Choroid plexus epithelial cell (primary cell): ENCODE results near the gene PTBP3.
"Not testable (repeated sequence)": the region's sequence is repeated elsewhere in the genome, so short reads cannot be mapped to it uniquely, and the experiment has no call there.

ENCODE experiments used
- DNase-seq: peaks from one replicate; pipeline ENCODE4 v3.0.0-alpha.2; 2010; ENCODE audit warnings: low read depth
- H3K4me3 ChIP-seq: 2 replicates; pipeline ENCODE4 v1.5.1; 2011; ENCODE audit warnings: low read depth, mild to moderate bottlenecking, control low read depth, low read length, moderate library complexity
- TF ChIP-seq, protein P1 (sequence below): conservative IDR thresholded peaks from 2 replicates; pipeline ENCODE4 v1.5.1; 2011; ENCODE audit warnings: low read depth, mild to moderate bottlenecking, control low read depth, inconsistent platforms, low read length, moderate library complexity

Gene PTBP3

DNA sequence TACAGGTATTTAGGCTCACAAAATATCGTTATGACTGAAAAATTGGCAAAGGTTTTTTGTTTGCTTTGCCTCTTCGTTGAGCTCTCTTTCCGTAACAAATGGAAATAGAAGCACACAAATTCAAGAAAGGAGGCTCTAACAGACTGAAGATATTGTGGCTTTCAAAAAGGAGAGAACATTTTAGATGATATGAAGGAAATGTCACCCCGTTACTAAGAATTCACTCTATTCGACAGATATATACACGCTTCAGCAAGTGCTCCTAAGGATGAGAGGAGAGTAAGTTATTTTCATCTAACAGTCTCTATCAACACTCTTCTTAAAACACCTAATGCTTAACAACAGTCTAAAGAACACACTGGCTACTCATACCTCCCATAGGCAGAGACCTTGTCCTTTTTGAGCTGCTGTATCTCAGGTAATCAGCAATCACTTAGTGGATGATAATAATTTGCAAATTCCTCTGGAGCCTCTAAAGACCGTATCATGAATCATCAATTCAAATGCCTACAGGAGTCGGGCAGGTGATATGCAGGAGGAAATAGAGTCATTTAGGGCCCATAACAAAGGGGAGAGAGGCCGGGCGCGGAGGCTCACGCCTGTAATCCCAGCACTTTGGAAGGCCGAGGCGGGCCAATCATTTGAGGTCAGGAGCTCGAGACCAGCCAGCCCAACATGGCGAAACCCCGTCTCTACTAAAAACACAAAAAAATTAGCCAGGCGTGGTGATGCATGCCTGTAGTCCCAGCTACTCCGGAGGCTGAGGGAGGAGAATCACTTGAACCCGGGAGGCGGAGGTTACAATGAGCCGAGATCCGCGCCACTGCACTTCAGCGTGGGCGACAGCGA, 45.1 kb upstream of the PTBP3 start:
- TF ChIP-seq, protein P1, sequence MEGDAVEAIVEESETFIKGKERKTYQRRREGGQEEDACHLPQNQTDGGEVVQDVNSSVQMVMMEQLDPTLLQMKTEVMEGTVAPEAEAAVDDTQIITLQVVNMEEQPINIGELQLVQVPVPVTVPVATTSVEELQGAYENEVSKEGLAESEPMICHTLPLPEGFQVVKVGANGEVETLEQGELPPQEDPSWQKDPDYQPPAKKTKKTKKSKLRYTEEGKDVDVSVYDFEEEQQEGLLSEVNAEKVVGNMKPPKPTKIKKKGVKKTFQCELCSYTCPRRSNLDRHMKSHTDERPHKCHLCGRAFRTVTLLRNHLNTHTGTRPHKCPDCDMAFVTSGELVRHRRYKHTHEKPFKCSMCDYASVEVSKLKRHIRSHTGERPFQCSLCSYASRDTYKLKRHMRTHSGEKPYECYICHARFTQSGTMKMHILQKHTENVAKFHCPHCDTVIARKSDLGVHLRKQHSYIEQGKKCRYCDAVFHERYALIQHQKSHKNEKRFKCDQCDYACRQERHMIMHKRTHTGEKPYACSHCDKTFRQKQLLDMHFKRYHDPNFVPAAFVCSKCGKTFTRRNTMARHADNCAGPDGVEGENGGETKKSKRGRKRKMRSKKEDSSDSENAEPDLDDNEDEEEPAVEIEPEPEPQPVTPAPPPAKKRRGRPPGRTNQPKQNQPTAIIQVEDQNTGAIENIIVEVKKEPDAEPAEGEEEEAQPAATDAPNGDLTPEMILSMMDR, result no peak
- H3K4me3 ChIP-seq, result peak overlapping the region; percentile 95
- DNase-seq, result no peak

DNA sequence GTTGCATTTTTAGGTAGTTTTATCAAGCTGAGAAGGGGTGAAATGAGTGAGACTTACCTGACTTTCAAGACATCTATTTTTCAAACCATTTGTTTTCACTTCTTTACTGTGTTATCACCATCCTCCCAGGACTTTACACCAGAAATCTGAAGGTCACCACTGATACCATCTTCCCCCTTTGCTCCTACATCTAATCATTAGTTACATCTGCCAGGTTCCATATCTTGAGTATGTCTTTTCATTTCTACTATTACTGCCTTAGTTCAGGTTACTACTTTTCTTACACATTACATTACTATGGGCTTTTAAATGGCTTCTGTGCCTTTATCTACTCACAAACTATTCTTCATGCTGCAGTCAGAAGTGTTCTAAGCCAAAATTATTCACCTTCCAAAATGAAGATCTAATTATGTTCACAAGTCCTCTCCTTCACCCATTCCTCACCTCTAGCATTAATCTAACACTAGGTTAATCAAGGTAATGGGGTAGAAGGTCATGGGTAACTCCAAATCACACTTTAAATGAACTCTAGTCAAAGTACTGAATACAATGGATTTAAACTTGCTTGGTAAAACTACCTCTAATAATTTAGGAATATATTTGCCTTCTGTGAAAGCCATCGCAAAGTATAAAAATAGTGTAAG, 44.4 kb upstream of the PTBP3 start:
- TF ChIP-seq, protein P1, result no peak
- peak overlapping the region; percentile 95 for H3K4me3 ChIP-seq
- no peak for DNase-seq

DNA sequence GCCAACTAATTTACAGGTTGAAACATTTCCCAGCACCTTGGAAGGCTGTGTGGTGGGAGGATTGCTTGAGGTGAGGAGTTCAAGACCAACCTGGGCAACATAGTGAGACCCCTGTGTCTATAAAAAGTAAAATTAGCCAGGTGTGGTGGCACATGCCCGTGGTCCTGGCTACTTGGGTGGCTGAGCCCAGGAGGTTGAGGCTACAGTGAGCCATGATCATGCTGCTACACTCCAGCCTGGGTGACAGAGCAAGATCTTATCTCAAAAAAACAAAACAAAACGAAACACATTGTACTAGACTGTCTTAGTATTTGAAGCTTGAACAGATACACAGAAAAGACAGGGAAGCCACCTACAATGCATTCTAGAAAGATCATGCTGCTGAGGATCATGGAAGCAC, 43.7 kb upstream of the PTBP3 start:
- no peak overlapping the region for H3K4me3 ChIP-seq
- DNase-seq, result no peak
- TF ChIP-seq, protein P1, result no peak

DNA sequence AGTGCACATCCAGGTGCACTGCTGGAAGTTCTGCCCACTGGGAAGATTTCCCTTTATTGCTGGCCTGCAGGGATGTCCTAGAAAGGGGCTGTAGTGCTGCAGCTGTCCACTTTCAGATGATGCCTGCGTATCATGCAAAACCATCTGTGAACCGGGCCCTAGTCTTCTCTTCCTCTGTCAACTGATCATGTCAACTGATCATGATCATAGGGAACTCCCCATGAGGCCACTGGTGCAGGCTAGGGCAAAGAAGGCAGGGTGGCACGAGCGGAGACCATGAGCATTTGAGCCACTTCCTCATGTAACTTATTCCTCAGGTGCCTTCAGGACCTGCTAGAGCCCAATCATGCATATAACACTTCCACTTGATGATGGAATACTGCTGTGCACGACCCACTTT, 41.9 kb upstream of the PTBP3 start:
- no peak for DNase-seq
- TF ChIP-seq, protein P1, result no peak
- H3K4me3 ChIP-seq, result no peak overlapping the region

DNA sequence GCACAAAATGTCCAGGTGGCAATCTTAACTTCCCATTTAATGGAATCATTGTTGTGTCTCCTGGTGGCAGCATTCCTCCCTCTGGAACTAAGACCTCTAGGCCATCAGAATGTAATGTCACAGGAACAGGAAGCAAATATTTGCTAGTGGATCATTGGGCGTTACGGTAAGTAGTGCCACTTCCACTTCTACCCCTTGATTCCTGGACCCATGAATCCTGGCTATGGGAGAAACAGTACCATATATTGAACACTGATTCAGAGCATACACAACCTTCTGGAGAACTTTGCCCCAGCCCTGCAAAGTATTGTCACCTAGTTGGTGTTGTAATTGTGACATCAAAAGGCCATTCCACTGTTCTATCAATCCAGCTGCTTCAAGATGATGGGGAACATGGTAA, 40.8 kb upstream of the PTBP3 start:
- DNase-seq, H3K4me3 ChIP-seq: not testable (repeated sequence)

DNA sequence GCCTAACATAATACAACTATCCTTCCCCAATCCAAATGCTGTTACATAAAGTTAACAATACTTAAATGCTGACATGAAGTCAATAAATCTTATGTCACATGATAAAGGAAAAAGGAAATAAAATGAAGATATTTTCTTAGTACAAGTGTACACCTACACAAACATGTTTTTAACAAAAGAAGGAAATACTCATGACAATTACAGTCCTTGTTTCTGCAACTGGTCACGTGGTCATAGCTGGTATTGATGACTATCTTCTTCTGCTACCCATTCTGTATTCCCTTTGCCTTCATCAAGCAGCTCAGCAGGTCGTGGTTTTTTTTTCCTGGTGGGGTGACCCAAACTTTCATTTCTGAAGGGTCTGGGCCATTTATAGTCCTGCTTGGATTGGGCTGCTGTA, 40.2 kb upstream of the PTBP3 start:
- H3K4me3 ChIP-seq, DNase-seq: not testable (repeated sequence)

DNA sequence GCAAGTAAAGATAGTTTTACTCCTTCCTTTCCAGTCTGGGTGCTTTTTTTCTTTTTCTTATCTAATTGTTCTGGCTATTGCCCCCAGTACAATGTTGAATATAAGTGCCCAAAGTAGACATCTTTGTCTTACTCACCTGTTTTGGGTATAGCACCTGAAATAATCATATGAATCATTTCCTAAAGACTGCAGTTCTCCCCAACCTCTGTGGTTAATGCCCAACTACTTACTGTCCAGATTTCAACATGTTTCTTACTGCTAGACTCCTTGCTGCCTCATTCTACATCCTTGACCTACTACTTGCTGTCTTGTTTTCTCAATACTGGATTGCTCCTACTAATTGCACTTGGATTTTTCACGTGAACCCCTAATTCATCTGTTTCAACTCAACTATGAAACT, 37.6 kb upstream of the PTBP3 start:
- no peak for DNase-seq
- H3K4me3 ChIP-seq, result no peak overlapping the region
- TF ChIP-seq, protein P1, result no peak

DNA sequence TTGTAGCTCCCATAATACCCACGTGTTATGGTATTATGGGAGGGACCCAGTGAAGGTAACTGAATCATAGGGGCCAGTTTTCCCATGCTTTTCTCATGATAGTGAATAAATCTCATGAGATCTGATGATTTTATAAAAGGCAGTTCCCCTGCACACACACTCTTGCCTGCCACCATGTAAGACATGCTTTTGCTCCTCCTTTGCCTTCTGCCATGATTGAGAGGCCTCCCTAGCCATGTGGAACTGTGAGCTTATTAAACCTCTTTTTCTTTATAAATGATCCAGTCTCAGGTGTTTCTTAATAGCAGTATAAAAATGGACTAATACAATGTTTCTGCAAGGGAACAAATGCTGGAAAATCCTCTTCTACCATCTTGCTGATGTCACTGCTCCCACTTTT, 36.4 kb upstream of the PTBP3 start:
- TF ChIP-seq, protein P1, result no peak
- DNase-seq, result no peak

More for the DNA sequence above, 36.4 kb upstream of the PTBP3 start:
- no peak overlapping the region for H3K4me3 ChIP-seq
